HepG2 (cell line): ENCODE results near the gene DDTL. TPM values are rescaled to one million over a fixed set of nuclear protein-coding genes. Genes with fewer than 3 reads are reported as not detected.

Source experiments
- DMAP1 ChIP-seq: IDR thresholded peaks from 2 replicates; pipeline ENCODE4 v1.6.1; 2016
- GLI4 ChIP-seq: sonication (generic); formaldehyde crosslinking; IDR thresholded peaks from 2 replicates; pipeline ENCODE4 v1.5.1; 2020; ENCODE audit warnings: missing genetic modification reagents, mild to moderate bottlenecking, moderate library complexity, borderline replicate concordance
- HNF4A ChIP-seq: sonication (generic); formaldehyde crosslinking; IDR thresholded peaks from 2 replicates; pipeline ENCODE4 v1.4.0; 2020; ENCODE audit warnings: missing genetic modification reagents
- KDM5A ChIP-seq: fragments of 200-600 bp; sonication (generic); IDR thresholded peaks from 2 replicates; pipeline ENCODE4 v1.7.0; 2018; ENCODE audit warnings: antibody characterized with exemption, mild to moderate bottlenecking, low read length, borderline replicate concordance
- KDM6A ChIP-seq: IDR thresholded peaks from 2 replicates; pipeline ENCODE4 v1.6.1; 2016; ENCODE audit warnings: low read depth
- MTF1 ChIP-seq: sonication (generic); formaldehyde crosslinking; IDR thresholded peaks from 2 replicates; pipeline ENCODE4 v1.5.0; 2020; ENCODE audit warnings: missing genetic modification reagents
- NONO ChIP-seq, 2 experiments: fragments of 450-650 bp in 1 of 2; sonication (generic) in 1 of 2; formaldehyde crosslinking in 1 of 2; IDR thresholded peaks in 1 of 2; conservative IDR thresholded peaks in 1 of 2; 2 replicates each; pipeline versions ENCODE4 v1.6.1 to v1.8.0; 2017 to 2022; ENCODE audit warnings: mild to moderate bottlenecking in 1 of 2, missing genetic modification reagents in 1 of 2, moderate library complexity in 1 of 2
- SRSF1 ChIP-seq: fragments of 200-400 bp; formaldehyde crosslinking; optimal IDR thresholded peaks from 2 replicates; pipeline ENCODE3; 2017; ENCODE audit warnings: mild to moderate bottlenecking, low read depth, low read length, moderate library complexity
- THAP9 ChIP-seq: sonication (generic); formaldehyde crosslinking; IDR thresholded peaks from 2 replicates; pipeline ENCODE4; 2020; ENCODE audit warnings: missing genetic modification reagents, mild to moderate bottlenecking, borderline replicate concordance
- TRIM24 ChIP-seq: sonication (generic); formaldehyde crosslinking; IDR thresholded peaks from 2 replicates; pipeline ENCODE4 v1.8.0; 2022; ENCODE audit warnings: mild to moderate bottlenecking, missing genetic modification reagents
- YY1 ChIP-seq: IDR thresholded peaks from 2 replicates; pipeline ENCODE4 v1.6.1; 2011; ENCODE audit warnings: low read length, low read depth, moderate library complexity, mild to moderate bottlenecking; ENCODE audit not compliant: insufficient read depth, insufficient replicate concordance
- ZBTB10 ChIP-seq: sonication (generic); formaldehyde crosslinking; IDR thresholded peaks from 2 replicates; pipeline ENCODE4 v1.4.0; 2020; ENCODE audit warnings: missing genetic modification reagents, borderline replicate concordance
- ZBTB43 ChIP-seq: sonication (generic); formaldehyde crosslinking; conservative IDR thresholded peaks from 2 replicates; pipeline ENCODE4 v1.4.0; 2020; ENCODE audit warnings: missing genetic modification reagents
- ZBTB7A ChIP-seq: sonication (generic); formaldehyde crosslinking; IDR thresholded peaks from 2 replicates; pipeline ENCODE4 v1.8.0; 2022; ENCODE audit warnings: mild to moderate bottlenecking, missing genetic modification reagents
- ZFP1 ChIP-seq: IDR thresholded peaks from 2 replicates; pipeline ENCODE4 v1.6.1; 2016
- ZNF414 ChIP-seq: sonication (generic); formaldehyde crosslinking; IDR thresholded peaks from 2 replicates; pipeline ENCODE4 v1.5.0; 2020; ENCODE audit warnings: missing genetic modification reagents
- ZNF703 ChIP-seq: sonication (generic); formaldehyde crosslinking; IDR thresholded peaks from 2 replicates; pipeline ENCODE4 v1.5.1; 2020; ENCODE audit warnings: missing genetic modification reagents, mild to moderate bottlenecking, moderate library complexity, borderline replicate concordance
- polyA plus RNA-seq, 8 experiments: library from polyadenylated mRNA; depleted of rRNA in 3 of 8; stranded (reverse) in 7 of 8; unstranded in 1 of 8; fragments of >200 nt; fragmentation: Illumina TruSeq in 4 of 8; extraction: Trizol in 4 of 8; gene quantifications; 2 replicates each; pipeline versions ENCODE4 v1.2.1 to v1.2.3, GENCODE V29; 2011 to 2016; ENCODE audit warnings: low read depth in 4 of 8, missing spikeins in 1 of 8, mixed read lengths in 1 of 8; ENCODE audit not compliant: insufficient read depth in 1 of 8
- total RNA-seq, 5 experiments: library from RNA; depleted of rRNA; stranded (reverse); fragments of >200 nt; fragmentation: Illumina TruSeq; extraction: Trizol; gene quantifications; 2 replicates each; pipeline ENCODE4 v1.2.3, GENCODE V29; 2016; ENCODE audit warnings: low read depth in 1 of 5

The DDTL gene
- total and polyA plus RNA-seq, 2 of the 13 experiments (the other 11 are each of a cell fraction or from before 2014, with no cell fraction given) = 0.31 TPM; not detected in 1

GRCh38 chr22:24008381-24009226 lies 41.9 kb downstream of the DDTL start (continued):
- TF ChIP-seq SRSF1 (no peak), HNF4A (peak; percentile 49; the same call in 1 of the 2 replicates), ZNF703 (no peak), ZBTB10 (CRISPR knock-in tag) (no peak), MTF1 (no peak), TRIM24 (CRISPR knock-in tag) (no peak), ZFP1 (no peak), YY1 (no peak), GLI4 (no peak), ZNF414 (CRISPR knock-in tag) (0 out of 2 replicates have a peak, but pooled peaks have one; percentile 78), ZBTB43 (CRISPR knock-in tag) (no peak), KDM6A (CRISPR knock-in tag) (0 out of 2 replicates have a peak, but pooled peaks have one; percentile 44), ZBTB7A (CRISPR knock-in tag) (no peak), NONO (IDR thresholded peaks at IDR 0.05) (no peak), NONO (CRISPR knock-in tag; conservative IDR thresholded peaks at IDR 0.05) (0 out of 2 replicates have a peak, but pooled peaks have one; percentile 13), THAP9 (CRISPR knock-in tag) (no peak), DMAP1 (CRISPR knock-in tag) (peak; percentile 62; the same call in 1 of the 2 replicates), KDM5A (no peak)
